AG09309 (cell line): ENCODE measurements around the gene RBFOX1.

Source experiments
- DNase-seq: peaks from one replicate; pipeline ENCODE4 v3.0.0-alpha.2; 2010; ENCODE audit warnings: low read depth
- H3K4me3 ChIP-seq: 2 replicates; pipeline ENCODE4 v1.5.1; 2011; ENCODE audit warnings: mild to moderate bottlenecking, low read depth, low read length, moderate library complexity; ENCODE audit not compliant: control insufficient read depth
- TF ChIP-seq, protein P1 (sequence below): IDR thresholded peaks from 2 replicates; pipeline ENCODE4 v1.5.1; 2011; ENCODE audit warnings: mild to moderate bottlenecking, low read depth, low read length, inconsistent platforms; ENCODE audit not compliant: insufficient read depth, control insufficient read depth; ENCODE audit errors: missing control alignments

Gene RBFOX1

DNA sequence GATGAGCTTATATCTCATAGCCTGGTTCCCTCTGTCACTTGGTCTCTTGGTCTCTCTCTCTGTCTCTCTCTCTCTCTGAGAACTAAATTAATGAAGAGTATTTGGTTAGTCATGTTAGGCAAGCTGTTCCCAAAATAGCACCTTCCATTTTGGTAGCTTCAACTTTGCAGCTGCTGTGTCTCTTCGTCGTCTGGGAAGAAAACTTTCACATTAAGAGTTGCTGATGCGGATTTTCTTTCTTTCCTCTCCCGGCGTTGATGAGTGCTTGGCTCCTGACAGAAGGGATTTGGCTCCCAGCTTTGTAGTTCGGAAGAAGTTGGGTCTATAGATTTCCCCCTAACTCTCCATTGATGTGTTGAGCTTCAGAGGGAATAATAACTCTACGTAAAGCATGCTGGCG, at the start of gene RBFOX1:
Gene RBFOX1, plus strand, starts transcription at position 235 of the 400 bp plus-strand sequence.
- H3K4me3 ChIP-seq = no peak within 1 kb of the TSS
- DNase-seq = no peak
- TF ChIP-seq, protein P1, sequence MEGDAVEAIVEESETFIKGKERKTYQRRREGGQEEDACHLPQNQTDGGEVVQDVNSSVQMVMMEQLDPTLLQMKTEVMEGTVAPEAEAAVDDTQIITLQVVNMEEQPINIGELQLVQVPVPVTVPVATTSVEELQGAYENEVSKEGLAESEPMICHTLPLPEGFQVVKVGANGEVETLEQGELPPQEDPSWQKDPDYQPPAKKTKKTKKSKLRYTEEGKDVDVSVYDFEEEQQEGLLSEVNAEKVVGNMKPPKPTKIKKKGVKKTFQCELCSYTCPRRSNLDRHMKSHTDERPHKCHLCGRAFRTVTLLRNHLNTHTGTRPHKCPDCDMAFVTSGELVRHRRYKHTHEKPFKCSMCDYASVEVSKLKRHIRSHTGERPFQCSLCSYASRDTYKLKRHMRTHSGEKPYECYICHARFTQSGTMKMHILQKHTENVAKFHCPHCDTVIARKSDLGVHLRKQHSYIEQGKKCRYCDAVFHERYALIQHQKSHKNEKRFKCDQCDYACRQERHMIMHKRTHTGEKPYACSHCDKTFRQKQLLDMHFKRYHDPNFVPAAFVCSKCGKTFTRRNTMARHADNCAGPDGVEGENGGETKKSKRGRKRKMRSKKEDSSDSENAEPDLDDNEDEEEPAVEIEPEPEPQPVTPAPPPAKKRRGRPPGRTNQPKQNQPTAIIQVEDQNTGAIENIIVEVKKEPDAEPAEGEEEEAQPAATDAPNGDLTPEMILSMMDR = no peak

GRCh38 chr16:7284780-7285179, 47.9 kb upstream of the RBFOX1 start:
- no peak overlapping the region for H3K4me3 ChIP-seq
- no peak for DNase-seq
- TF ChIP-seq, protein P1 = no peak

GRCh38 chr16:7285520-7285919, 47.1 kb upstream of the RBFOX1 start:
- DNase-seq = no peak
- TF ChIP-seq, protein P1 = no peak
- no peak overlapping the region for H3K4me3 ChIP-seq

DNA sequence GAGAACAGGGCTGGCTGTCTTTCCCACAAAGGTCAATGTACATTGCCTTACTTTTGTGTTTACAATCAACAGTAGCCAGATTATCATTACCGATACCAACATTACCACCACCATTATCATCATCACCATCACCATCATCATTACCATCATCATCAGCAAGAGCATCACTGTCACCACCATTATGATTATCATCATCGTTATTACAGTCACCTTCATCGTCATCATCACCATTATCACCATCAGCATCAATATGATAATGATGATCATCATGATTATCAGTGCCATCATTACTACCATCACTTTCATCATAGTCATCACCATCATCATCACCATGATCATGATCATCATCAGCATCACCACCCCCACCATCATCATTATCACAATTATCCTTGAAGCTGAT, 43.3 kb upstream of the RBFOX1 start:
- TF ChIP-seq, protein P1 = no peak
- no peak for DNase-seq
- H3K4me3 ChIP-seq = no peak overlapping the region

- H3K4me3 ChIP-seq = no peak overlapping the region
- DNase-seq = no peak
- TF ChIP-seq, protein P1 = no peak
Measured at GRCh38 chr16:7290682-7291081, 42.0 kb upstream of the RBFOX1 start.

- DNase-seq = no peak
- no peak overlapping the region for H3K4me3 ChIP-seq
- TF ChIP-seq, protein P1 = no peak
Measured at GRCh38 chr16:7294020-7294419, 38.6 kb upstream of the RBFOX1 start.

DNA sequence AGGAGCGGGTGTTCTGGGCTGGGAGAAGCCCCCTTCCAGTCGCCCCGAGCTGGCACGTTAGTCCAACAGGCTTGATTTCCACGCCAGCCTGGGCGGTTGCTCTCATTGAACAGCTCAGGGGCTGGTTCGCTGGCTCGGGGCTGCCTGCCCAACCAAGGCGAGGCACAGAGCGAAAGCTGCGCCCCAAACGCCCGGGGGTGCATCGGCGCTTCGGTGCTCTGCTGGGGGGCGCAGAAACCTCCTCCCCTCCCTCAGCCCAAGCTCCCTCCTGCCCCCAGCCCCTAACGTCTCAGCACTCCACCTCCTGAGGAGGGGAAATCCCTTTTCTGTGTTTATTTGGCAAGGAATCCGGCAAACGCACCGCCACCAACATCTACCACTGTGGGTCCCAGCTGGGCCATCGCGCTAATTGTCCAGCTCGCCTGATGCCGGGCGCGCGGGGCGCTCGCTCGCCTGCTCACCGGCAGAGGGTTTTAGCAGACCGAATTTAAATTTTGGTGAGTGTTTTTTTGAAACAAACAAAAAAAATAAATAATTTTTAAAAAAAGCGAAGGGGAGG, 29.5 kb upstream of the RBFOX1 start:
- TF ChIP-seq, protein P1 = no peak
- no peak overlapping the region for H3K4me3 ChIP-seq
- no peak for DNase-seq
